IPS-NIHi7 (cell line): ENCODE results near the gene OTC.

Source experiments
- DNase-seq: peaks from one replicate; pipeline ENCODE4 v3.0.0; 2012; ENCODE audit warnings: mixed read lengths; ENCODE audit errors: extremely low spot score

Gene OTC

DNA sequence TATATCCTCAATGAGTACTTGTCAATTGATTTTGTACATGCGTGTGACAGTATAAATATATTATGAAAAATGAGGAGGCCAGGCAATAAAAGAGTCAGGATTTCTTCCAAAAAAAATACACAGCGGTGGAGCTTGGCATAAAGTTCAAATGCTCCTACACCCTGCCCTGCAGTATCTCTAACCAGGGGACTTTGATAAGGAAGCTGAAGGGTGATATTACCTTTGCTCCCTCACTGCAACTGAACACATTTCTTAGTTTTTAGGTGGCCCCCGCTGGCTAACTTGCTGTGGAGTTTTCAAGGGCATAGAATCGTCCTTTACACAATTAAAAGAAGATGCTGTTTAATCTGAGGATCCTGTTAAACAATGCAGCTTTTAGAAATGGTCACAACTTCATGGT lies at the start of gene OTC:
Gene OTC, plus strand, starts transcription at position 243 of the 400 bp plus-strand sequence. Its CDS starts 93 bp downstream, at position 336.
- no peak for DNase-seq

DNA sequence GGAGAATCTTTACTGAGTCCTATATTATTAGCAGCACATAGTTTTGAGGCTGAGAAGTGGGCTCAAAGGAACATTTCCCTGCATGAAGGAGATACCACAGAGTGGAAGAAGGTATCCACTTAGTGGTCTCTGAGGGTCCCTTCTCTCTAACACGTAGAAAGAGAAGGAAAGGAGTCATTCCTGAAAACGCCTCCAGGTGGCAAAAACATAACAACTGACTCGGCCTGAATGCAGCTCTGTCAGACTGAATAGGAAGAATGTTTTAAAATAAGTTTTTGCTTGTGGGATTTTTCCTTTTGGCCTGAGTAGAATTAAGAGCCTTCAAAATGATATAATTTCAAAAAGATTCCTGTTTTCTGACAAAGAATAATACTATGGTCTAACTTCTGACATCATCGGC lies 48.4 kb upstream of the OTC start:
- peak; percentile 20 for DNase-seq

DNA sequence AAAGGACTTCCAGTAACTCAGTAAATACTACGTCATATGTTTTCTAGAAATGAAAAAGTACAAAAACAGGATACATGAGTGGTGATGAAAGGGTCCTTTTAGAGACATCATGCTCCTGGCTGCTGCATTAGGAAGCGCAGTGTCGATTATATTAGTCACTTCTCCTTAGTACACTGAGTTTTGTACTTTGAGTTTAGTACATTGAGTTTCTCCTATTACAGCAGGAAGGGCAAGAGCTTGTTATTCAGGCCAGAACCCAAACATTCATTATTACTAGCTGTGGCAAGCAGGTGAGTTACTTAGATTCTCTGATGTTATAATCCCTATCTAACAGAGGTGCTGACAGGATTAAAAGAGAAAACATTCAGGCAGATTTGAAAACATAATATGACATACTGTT lies 46.4 kb upstream of the OTC start:
- DNase-seq = no peak

DNA sequence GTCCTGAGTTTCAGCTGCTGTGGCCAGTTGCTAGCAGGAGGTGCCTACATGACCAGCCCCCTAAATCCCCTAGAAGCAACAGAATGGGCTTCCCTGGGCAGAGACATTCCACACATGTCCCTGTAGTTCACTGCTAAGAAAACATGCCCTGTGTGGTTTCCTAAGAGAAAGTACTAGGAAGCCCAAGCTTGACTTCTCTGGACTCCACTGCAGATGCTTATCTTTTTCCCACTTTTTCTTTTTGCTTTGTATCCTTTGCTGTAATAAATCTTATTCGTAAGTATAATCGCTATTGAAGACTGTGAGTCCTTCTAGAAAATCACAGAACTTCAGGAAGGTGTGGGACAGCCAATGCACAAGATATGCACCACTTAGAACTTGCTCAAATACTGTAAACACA lies 40.7 kb upstream of the OTC start:
- DNase-seq = no peak

DNA sequence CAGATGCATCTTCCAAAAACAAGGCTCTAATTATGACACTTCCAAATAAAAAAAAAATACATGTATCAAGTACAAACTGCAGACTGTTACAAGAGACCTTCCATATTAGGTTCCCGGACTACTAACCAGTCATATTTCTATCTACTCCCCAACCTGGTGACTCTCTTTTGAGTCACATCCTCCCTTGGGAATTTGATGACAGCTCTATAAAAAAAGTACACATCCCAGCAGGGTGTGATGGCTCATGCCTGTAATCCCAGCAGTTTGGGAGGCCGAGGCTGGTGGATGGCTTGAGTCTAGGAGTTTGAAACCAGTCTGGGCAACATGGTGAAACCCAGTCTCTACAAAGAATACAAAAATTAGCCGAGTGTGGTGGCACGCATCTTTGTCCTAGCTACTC lies 40.0 kb upstream of the OTC start:
- DNase-seq = no peak

DNA sequence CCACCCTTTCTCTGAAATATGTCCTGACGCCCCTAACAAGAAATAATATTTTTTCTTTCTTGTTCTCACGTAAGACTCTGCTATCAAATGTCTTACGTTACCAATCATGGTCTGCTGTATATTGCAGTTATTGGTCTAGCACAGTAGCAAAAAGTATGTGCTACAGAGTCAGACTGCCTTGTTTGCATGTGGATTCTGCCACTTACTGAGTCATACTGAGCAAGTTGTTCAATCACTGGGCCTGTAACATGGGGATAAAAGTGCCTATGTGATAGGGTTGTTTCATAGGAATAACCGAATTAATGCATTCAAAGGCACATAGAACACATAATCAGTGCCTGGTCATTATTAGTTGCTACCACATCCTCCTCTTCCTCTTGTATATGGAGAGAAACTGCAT lies 39.2 kb upstream of the OTC start:
- DNase-seq = no peak

DNA sequence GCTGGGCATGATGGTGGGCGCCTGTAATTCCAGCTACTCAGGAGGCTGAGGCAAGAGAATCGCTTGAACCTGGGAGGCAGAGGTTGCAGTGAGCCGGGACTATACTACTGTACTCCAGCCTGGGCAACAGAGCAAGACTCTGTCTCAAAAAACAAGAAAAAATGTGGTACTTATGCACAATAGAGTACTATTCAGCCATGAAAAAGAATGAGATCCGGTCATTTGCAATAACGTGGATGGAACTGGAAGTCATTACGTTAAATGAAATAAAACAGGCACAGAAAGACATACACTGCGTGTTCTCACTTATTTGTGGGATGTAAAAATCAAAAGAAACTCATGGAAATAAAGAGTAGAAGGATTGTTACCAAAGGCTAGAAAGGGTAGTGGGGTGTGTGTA lies 37.2 kb upstream of the OTC start:
- no peak for DNase-seq

DNA sequence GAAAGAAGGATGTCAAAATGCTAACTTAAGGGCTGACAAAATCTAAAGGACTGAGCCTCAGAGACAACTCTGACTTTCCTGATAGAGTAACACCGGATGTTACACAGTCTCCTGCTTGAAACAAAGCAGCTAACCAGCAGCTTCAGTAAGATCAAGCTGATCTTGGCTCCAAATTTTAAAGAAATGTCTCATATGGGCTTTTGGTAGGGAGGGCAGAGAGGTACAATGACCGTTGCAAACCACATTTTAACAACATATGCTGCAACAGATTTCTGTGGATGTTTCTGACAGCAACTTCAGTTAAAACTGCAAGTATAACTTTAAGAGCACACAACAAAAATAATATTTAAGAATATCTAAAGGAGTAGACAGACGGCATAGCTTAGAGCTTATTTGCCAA lies 34.2 kb upstream of the OTC start:
- DNase-seq = no peak

DNA sequence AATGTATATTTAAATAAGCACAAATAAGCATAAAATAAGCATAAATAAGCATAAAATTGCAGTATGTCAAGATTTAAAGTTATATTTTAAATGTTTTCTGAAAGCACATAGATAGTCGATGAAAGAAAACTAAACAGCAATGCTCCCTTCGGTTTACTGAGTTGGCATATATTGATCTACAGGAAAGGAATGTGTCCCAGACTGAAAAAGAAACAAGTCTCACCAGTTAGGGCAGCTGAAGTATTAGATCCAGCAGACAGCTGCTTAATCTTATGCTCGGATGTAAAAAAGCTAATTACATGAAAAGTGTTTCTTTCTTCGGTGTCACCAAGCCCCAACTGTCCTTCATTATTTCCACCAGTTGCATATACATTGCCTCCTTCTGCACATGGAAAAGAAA lies 33.8 kb upstream of the OTC start:
- DNase-seq = no peak

DNA sequence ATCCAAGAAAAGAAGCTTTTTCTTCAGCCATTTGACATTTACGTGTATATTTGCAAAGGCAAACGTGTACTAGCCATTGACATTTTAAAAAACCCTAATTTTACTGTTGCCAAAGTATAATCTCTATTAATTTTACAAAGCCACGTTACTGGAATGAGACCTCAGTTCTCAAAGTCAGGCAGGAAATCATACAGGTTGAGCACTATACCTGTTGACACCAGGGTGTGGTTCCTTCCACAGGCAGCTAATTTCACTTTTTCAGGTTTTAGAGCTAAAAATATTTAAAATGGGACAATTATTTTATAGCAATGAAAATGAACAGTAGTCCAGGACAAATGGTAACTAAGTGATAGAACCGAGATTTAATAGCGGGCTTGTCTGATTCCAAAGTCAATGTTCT lies 31.6 kb upstream of the OTC start:
- no peak for DNase-seq

DNA sequence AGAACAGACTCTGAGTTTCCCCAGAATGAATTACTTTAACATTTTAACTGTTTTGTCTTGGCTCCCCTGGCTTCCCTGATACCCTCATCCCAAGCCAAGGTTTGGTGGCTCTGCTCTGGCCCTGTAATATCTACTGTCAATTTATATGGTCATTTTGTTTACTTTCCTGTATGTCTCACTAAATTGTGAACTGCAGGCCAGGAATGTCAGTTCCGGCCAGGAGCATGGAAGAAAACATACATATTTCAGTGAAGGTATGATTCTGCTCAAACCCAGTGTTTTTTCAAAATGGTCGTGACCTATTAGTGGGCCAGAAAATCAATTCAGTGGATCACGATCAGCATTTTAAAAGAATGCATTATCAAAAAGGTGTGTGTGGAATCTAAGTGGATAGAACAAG lies 26.3 kb upstream of the OTC start:
- no peak for DNase-seq

DNA sequence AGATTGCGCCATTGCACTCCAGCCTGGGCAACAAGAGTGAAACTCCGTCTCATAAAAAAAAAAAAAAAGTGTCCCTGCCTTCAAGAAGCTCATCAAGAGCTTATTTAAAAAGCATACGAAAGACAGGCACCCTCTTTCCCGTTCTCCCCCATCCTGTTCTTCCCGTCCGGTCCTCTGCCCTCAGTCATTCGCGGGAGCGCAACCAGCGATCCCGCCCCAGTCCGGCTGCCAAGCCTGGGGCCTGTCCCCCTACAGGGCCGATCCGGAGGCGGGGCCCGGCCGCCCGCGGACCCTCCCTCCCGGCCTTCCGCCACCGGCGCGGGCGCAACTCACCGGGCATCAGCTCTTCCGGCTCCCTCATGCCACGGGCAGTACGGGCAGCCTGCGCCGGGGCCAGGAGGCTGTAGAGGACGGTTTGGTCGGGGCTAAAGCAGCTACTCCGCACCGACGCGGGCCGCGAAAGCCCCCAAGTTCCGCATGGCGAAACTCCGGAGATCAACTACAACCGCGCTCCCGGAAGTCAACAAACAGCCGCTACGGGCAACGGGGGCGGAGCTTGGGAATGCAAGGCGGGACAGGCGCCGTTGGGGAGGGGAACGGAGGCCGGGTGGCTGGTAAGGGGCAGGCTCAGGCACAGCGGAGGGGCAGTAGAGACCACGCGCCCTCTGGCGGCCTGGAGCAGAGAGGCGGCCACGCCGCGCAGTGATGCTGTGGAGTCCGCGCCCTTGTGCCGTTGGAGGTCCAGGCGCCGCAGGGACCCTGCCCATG lies 25.2 kb upstream of the OTC start, which contains the start of gene RPGR:
Gene RPGR, minus strand, starts transcription at position 503 of the 768 bp plus-strand sequence. Its CDS starts 142 bp downstream, at position 361.
- peak; percentile 97 for DNase-seq

DNA sequence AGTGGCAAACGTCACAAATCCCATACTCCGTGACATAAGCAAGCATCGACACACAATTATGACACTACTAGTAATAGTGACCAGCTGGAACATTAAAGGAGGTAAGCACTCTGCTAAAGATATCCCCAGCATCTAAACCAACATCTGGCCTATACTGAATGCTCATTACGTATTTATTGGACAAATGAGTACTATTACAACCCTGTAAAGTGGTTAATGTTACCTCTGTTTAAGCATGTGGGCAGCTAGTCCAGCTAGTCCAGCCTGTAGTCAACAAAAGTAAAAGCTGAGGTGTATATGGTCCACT lies 24.7 kb upstream of the OTC start:
- no peak for DNase-seq

DNA sequence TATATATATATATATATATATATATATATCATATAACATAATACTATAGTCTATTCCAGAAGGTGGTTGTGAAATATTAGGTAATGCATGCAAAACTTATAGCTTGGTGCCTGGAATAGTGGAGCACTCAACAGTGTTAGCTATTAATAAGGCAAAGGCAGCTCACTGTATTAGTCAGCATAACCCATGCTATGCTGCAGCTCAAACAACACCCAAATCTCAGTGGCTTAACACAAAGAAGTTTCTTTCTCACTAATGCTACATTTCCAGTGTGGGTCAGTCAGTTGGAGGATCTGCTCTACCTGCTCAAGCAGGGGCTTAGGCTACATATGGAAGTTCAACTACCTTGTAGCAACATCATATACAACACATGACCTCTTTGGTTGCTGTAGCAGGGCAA lies 19.9 kb upstream of the OTC start:
- DNase-seq = no peak

DNA sequence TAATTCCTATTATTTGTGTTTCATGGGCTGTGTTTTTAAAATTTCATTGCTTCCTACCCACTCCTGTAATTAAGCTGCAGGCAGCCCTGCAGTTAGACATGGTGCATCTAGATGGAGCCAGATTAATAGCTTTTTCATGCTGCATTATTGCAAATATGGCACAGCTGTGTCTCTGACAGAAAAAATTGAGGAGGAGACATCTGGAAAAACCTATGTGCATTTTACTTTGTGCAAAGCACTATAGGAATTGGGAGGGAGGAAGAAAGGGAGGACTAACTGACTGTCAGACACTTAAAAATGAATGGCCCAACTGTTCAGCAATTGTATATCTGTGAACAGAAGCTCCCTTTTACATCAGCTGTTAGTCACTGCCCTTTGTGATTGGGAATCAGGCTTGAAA lies 17.0 kb upstream of the OTC start:
- DNase-seq = no peak

DNA sequence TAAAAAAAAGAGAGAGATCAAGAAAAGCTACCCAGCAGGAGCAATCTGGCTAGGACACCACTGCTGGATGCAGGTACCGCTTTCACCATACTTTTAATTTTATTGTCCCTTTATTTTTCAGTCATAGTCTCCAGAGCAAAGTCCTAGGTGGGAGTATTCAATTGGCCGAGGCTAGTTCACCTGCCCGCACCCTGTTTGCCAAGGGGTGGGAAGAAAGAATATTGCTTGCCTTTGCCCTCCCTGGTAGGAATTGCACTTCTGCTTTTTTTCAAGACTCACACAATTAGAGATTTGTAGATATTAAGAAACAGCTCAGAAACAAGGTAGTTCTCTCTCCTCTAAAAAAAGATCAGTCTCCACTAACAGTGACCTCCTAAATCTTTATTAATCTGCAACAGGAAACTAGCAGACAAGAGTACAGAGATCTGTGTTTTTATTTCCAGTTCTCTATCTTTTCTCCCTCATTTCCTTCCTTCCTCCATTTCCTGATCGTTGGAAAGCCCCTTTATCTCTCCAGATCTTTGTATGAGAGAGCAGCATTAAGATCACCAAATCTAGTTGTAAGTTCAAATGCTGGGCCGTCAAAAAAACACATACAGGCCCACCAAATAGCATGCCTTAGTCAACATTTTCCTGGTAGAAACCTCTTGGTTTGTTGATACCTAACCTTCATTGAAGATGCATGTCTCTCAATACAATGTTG lies 15.7 kb upstream of the OTC start:
- DNase-seq = no peak

DNA sequence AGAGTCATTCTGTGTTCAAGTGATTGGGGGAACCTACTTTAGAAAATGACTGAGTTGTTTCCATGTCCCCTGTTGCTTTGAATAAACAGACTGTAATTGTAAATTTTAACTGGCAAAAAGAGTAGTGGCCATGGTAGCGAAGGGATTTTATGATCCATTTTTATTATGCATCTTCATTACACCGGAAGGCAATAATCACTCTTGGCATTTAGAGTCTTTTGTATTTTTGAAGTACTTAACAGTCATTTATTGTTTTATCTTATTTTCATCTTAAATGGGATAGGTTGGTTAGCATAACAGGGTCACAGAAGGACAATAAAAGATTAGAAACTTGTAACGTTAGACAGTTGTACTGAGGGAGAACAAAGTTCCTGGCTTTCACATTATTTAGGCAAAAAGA lies 11.0 kb upstream of the OTC start:
- DNase-seq = no peak

DNA sequence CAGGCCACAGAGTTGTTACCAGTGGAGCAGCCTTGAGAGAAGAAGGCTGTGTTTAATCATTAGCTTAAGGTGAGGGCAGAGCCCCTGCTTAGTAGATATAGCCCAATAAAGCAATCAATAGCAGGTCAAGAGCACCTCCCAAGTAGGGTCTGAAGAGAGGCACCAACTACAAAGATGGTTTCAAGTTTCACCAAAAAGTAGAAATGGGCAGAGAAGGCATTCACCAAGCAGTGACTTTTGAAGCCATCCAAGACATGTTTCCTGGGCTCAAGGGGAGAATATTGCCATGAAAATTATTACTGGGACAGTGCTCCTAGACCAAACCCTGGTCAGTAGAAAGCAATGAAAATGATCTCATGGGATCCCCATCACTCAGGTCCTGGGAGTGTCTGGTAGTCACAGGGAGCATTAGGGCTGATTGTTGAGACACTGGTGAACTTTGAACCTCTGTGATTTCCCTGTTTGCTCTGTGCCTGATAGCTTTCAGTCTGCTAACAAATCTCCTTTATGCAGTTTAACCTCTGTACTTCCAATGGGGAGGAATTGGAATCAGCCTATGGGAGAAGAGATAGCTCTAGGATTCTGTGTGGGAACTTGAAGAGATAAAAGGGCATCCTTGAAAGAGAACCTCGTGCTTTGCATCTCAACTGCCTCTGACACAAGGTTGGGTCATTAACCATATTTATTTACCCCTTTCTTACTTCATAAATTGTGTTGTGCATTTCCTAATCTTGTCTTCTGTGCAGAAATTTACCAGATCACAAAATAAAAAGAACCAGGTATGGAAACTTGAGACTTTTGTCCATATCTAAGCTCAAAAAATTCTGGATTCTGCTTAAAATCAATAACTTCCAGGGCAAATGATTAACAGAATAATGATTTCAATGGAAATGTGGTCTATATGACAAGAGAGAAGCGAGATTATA lies 9.3 kb upstream of the OTC start:
- no peak for DNase-seq

DNA sequence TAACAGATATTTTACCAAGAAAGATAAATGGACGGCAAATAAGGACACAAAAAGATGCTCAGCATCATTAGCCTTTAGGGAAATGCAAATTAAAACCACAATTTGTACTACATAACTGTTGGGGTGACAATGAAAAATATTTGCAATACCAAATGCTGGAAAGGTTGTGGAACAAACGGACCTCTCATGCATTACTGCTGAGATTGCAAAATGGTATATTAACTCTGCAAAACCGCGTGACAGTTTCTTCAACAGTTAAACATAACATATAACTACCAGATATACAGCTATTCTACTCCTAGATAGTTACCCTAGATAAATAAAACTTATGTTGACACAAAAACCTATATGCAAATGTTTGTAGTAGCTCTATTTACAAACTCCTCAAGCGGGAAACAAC lies 6.3 kb upstream of the OTC start:
- no peak for DNase-seq

DNA sequence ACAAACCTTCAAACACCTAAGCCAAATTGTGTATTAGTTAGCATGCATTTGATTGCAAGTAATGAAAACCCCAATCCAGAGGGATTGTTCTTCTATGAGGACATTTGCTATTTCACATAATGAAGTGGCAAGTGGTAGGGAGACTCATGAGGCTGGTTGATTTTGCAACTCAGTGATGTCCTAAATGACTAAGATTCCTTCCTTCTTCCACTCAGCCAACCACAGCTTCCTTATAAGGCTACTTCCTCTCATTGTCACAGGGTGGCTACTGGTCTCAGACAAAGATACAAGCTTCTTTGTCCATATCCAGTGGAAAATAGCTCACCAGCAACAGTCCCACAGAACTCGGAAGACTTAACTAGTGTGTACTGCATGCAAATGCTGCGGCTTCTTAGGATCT lies 5.3 kb upstream of the OTC start:
- peak; percentile 31 for DNase-seq

DNA sequence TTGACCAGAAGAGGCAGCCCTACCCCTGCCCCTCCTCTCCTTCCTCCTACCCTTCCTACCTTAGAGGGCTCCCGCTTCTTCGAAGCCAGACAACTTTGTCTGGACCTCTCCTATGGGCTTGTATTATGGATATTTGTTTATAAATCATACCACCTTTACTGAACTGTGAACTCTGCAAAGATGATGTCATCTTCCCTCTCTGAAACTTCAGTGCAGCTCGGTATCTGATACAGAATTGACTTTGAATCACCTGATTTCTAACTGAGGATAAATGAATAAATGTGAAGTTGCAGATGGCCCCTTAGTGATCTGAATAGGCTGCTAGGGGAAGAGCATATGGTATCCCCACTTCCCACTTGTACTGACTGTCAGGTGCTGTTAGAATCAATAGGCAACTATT lies 1.1 kb upstream of the OTC start:
- DNase-seq = no peak

DNA sequence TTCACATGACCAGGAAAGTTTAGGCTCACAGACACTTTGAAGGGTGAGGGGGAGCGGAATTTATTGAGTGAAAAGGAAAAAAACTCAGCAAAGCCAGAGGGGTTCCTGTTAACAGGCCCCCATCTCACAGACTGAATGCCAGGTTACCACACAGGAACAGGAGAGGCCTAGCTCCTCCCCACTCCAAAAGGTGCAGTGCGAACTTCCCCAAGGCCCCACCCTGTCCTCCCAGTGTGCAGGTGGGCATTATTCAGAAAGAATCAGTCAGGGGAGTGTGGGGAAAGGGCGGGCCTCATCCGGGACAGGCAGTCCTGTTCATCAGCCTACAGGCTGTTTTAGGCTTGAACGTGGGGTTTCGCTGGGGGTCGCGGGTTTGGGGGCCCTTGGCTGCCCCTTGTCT lies 4.0 kb downstream of the OTC start:
- DNase-seq = no peak
